Left forelimb (tissue), 1 donor: ENCODE measurements around the gene MRGPRD.

Experiments
- DNase-seq: peaks from one replicate; pipeline ENCODE4 v3.0.0-alpha.2; 2018; ENCODE audit warnings: low spot score

MRGPRD gene

GRCh38 chr11:68980776-68981065, at the start of gene MRGPRD:
TSS of gene MRGPRD (minus strand) at chr11:68980986. CDS start at chr11:68980986, 0 bp downstream.
- DNase-seq: no peak

DNA sequence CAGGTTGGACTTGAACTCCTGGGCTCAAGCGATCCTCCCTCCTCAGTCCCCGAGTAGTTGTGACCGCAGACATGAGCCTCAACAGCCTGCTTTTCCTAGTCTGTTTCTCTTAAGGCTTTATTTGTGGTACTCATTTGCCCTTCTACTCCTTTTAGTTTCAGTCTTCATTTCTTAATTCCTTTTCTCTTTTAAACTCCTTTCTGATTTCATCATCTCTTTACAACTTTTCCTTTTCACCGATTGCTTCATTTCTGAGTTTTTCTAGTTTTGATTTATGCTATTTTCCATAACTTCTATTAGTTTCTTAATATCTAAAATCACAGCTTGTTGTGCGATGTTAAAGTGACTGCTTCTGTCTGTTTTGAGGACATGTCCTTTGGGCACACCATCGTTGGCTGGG, 49.5 kb upstream of the MRGPRD start:
- DNase-seq: no peak

- no peak for DNase-seq
These were observed 47.1 kb upstream of the MRGPRD start for GRCh38 chr11:69027704-69028372.

- no peak for DNase-seq
These were observed 43.7 kb upstream of the MRGPRD start for GRCh38 chr11:69024509-69024908.

DNA sequence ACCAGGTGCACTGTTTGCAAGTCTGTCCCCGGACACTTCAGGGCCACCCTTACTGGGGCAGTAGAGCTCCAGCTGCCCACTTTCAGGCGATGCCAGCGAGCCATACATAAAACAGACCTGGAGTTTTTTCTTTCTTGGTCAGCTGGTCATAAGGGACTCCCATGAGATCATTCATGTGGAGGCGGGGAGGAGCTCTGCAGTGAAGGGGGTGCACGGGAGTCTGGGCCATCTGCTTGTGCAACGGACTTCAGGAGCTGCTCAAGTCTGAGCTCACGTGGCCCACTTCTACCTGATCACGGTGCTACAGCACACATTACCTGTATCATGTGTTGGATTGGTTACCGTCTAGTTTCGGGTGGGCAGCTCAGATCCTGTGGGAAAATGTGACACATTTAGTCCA, 41.5 kb upstream of the MRGPRD start:
- DNase-seq: no peak

DNA sequence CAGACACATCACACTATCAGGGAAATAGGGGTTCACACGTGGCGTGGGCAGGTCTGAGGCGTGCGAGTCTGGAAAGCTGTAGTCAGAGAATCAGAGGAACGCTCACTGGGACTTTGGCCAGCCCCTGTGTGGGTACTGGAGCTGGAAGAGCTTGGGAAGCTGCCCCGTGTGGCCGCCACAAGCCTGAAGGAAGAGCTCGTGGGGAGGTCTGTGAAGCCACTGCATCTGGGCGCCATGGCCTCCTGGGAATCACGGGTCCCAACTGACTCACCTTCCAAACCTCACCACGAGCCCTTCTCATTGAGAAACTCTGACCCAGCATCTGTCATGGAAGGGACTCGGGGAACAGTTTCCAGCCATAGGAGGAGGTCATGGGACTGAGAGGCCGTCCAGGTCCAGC, 38.1 kb upstream of the MRGPRD start:
- DNase-seq: no peak

GRCh38 chr11:69017951-69018350, 37.2 kb upstream of the MRGPRD start:
- DNase-seq: no peak

DNA sequence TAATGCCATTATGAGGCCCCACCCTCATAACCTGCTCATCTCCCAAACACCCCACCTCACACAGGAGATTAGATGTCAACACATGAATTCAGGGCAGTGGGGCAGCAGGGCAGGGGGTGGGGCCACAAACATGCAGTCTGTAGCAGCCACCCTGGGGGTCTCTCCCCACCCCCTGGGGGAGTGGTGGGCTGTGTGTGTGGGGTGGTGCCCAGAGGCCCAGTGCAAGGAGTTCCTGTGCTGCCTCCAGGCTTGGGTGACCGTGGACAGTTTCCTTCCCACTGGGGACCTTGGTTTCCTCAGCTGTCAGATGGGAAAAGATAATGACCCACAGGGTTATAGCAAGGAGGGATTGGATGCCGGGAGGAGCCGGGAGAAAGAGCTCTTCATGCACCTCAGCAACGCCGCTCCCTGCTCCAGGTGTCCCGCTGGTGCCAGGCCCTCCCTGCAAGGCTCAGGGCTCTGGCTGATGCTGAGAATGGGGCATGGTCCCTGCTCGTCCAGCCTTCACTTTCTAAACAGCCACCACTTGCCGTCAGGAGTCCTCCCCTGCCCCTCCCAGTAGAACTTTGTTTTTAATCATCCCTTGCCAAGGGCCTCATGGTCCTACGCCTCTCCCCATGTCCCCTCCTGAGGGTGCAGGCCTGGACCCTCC, 34.2 kb upstream of the MRGPRD start:
- DNase-seq: no peak

DNA sequence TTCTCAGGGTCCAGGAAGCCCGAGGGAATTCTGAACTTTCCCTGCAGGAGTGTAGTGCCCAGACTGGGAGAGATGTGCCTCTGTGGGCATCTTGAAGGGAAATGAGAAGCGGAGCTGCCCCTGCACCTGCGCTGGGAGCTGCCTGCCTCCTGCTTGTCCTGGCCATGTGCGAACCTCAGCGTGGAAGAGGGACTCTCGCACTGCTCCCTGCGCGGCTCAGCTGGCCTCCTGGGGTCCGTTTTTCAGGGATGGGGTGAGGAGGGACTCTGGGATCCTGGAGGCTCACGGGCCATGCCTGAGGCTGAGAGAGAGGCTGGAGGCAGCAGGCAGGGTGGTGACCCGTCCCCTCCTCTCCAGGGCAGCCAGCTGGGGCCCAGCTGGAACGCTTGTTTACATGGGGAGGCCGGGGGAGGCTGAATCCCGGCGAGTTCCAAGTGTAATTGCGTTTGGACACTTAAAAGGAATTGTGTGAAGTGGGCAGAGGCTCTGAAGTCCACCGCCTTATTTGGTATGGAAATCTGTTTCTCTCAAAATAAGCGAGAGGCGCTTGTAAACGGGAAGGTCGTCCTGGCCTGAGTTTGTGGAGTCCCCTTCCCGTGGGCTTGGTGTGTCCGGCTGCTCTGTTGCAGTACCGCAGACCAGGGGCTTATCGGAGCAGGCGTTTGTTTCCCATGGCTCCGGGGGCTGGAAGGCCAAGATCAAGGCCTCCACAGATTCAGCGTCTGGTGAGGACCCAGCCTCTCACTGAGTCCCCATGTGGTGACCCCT, 33.5 kb upstream of the MRGPRD start:
- no peak for DNase-seq

GRCh38 chr11:69013009-69013951, 32.5 kb upstream of the MRGPRD start, which contains the start of gene MRGPRF:
TSS of gene MRGPRF (minus strand) at chr11:69013246. CDS start at chr11:69009901, 3,345 bp downstream.
- peak; percentile 94 for DNase-seq

DNA sequence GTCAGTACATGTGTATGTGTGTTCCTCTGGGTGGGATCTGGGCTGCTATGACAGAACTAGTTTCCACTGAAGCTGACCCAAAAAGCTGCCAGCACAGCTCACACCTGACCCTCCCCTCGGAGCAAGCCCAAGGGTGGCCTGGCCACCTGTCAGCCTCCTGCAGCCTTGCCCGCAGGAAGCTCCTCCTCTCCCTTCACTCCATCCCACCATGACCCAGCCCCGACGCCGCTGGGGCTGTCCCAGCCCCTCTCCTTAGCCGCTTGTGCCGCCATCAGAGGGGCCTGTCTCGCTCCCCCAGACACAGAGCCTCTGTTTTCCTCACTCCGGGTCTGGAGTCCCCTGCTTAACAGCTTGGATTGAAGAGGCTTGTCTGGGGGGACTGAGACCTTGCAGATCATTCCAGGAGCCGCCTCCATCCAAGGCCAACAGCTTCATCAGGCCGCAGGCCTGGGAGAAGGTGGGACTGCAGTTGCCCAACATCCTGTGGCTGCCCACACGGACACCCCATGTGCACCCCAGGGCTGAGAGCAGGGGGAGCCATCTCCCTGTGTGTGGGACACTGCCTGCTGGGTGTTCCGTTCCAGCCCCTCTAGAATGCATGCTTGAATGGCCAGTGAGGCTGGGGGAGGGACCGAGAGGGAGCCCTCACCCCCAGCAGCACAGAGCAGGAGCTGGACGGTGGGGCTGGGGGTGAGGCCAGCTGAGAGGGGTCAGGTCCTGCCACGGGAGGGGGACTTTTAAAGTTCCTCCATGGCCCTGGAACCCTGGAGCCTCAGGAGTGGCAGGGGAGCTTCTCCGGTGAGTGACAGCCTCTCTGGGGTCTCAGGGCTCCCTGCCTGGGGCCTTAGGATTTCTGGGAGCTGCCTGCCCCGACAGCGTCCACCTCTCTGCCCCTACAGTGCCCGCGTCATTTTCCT, 31.6 kb upstream of the MRGPRD start:
- no peak for DNase-seq

DNA sequence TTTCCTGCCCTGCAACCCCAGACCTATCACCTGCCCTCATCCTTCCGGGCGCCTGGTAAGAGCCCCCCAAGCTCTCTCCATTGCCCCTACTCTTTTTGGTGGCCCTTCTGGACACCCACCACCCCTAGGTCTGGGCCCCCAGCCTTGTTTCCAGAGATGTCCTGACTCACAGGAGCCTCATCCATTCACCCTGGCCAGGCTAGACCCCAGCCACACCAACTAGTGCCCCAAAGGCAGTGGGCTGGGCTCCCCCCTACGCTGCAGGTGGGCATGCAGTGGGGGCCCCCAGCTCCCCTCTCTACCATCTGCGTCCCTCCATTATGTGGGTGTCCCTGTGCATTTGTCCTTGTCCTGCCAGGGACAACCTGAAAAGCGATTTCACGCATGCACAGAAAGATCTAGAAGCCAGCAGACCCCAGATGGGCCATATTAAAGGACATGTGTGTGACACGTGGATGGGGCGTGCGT, 30.9 kb upstream of the MRGPRD start:
- no peak for DNase-seq

- DNase-seq: no peak
These were observed 30.3 kb upstream of the MRGPRD start for GRCh38 chr11:69010964-69011623.

GRCh38 chr11:69010361-69010891, 29.6 kb upstream of the MRGPRD start:
- DNase-seq: no peak

DNA sequence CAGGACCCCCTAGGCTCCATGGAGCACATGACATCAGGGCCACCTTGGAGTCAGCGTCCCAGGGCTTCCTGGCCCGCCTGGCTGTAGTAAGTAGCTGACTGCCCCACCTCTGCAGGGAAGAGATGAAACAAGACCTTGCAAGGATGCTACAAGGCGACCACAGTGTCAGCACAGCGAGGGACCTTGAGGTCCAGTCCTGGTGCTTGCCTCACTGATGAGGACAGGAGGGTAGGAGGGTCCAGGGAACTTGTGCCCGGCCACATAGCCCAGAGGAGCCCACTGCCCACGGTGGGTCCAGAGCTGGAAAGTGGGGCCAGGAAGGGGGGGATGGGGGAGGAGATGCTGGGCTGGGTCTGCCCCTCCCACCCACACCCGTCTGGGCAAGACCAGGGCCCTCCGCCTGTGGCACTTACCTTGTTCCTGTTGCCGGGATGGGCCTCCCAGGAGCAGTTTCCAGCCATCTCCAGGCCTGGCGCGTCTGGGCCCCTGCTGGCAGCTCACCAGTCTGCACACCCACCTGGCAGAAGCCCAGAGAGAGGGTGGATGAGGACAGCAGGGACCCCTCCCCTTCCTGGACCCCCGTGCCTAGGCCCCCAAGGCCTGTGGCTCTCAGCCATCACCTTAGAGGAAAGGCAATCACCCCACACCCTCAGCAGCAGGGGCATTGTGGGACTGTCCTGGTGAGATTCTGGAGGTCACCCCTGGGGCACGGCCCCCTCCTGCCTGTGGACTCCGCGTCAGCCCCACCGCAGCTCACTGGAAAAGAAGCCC, 28.8 kb upstream of the MRGPRD start:
- DNase-seq: peak; percentile 65

GRCh38 chr11:69008737-69009440, 28.1 kb upstream of the MRGPRD start:
- peak; percentile 80 for DNase-seq

DNA sequence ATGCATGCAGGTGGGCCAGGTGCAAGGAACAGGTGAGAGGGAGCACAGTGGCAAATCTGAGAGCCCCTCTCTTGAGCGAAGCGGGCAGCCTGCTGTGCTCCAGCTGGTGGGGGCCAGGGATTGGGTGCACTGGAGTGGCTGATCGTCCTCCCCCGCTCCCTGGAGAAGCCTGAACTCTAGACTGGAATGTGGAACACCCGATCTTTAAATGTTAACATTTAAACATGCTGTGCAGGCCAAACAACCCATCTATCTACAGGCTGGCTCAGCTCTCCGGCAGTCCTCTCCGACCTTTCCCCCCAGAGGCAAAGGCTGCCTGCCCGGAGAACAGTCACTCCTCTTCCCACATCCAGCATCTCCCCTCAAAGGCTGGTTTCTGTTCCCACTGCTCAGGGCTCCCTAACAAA, 27.2 kb upstream of the MRGPRD start:
- no peak for DNase-seq

- DNase-seq: no peak
These were observed 26.0 kb upstream of the MRGPRD start for GRCh38 chr11:69006816-69007215.
